ENCODE measurements around the gene GPRIN2.

GPRIN2 gene

DNA sequence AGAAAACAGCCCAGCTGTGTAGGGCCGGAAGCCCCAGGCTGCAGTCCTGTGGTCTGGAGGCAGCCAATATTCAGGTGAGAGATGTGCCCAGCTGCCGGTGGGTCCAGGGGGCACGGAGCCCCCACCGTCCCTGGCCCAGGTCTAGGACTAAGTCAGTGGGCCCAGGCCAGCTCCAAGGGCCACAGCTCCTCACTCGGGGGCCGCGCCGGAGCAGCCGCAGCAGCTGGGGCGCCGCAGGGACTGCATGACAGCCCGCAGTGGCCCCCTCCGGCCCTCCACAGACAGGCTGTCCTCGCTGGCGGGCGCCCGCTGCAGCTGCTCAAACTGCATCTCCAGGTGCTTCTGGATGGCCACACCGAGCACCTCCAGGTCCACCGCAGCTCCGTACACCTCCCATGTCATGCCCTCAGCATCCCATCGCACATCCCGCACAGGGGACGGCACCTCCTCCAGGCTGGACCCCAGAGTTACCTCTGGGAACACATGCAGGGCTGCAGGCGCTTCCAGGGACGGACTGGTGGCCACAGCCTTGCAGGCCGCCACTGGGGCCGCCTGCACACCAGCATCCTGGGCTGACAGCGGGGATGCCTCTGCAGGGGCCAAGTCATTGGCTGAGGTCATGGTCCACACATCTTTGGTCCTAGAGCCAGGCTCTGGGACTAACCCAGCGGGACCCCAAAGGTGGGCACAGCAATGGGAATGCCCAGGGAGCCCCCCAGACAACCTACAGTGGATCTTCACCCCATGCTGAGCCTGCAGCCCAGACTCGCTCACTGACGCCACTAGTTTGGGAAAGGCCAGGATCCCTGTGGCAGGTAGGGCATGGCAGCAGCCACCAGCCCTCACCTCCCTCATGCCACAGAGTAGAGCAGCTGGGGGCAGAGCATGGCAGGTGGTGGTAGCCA lies 7.0 kb downstream of the GPRIN2 start:
- in situ Hi-C loops (cut with HindIII; ENCODE audit: low sequenced_read_pairs) = loop anchor here (25.0 kb wide), 3 partner anchors 312 to 1888 kb away; no protein-coding TSS in a partner anchor

GRCh38 chr10:46548498-46549090 lies 7.9 kb downstream of the GPRIN2 start:
- in situ Hi-C loops (cut with HindIII; ENCODE audit: low sequenced_read_pairs) = loop anchor here (25.0 kb wide), 3 partner anchors 311 to 1889 kb away; no protein-coding TSS in a partner anchor

DNA sequence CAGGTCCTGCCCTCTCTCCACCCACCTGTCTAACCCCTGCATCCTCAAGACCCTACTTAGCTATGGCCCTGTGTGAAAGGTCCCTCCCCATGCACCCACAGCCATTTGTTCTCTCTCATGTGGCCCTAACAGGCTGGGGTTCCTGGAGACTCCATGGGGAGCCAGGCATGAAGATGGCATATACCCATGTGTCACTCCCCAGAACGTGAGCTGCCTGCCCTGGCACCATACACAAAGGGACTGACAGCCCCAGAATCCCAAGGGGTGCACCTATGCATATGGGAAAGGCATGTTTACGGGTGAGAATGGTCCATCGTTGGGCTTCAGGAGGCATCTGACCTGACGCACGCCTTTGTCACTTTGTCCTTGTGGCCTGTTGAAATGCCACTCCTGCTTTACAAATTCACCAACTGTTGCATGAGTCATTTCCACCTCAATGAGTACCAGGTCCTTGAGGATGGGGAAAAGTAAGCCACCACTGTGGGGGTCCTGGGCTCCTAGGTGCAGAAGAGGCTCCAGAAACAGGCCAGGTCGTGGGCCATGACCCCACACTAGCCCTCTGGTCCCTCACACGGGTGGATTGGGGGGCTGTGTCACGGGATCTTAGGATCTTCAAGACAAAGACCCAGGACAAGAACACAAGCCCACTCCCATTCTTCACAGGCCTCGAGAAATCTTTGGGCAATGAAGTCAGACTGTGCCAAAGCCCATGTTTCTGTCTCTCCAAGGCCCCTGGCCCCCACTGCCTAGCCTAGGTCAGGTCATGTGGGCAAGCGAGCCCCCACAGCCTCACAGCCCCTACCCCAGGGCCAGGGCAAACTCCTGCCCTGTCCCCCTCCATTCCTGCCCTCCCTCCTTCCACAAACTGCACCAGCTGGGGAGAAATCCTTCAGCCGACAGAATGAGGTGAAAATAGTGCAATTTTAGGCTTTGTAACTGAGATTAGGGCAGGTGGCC lies 8.6 kb downstream of the GPRIN2 start:
- in situ Hi-C loops (cut with HindIII; ENCODE audit: low sequenced_read_pairs) = loop anchor here (25.0 kb wide), 3 partner anchors 311 to 1889 kb away; no protein-coding TSS in a partner anchor

- in situ Hi-C loops (cut with HindIII; ENCODE audit: low sequenced_read_pairs) = loop anchor here (25.0 kb wide), 3 partner anchors 310 to 1890 kb away; no protein-coding TSS in a partner anchor
These were observed 9.6 kb downstream of the GPRIN2 start for GRCh38 chr10:46546591-46547540.

DNA sequence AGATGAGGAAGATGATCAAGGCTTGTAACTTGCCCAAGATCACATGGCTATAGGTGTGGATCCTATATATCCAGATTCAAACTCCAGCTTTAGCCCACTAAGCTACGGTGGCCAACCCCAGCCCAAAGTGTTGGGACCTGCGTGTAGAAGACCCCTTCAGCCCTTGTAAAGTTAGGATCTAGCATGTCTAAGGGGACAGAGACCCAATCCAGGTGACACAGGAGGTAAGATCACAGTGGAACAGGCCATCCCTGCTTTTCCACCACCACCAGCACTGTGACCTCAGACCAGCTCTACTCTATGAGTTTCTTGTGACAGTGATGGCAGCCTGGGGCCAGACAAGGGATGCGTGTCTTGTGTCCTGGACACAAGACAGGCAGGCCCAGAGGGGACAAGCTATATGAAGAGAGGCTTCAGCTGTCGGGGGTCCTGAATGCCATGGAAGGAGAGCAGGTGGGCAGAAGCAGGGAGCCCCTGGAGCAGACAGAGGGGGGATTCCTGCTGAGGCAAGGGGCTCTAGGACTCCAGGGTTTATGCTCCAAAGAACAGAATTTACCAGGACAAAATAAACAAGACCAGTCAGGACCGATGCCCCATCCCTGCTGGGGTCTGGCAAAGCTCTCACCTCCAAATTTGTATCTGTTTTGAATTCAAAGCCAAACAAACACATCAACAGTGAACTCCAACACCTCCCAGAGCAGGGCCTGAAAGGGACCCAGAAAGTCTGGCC lies 10.4 kb downstream of the GPRIN2 start:
- in situ Hi-C loops (cut with HindIII; ENCODE audit: low sequenced_read_pairs) = loop anchor here (25.0 kb wide), 3 partner anchors 309 to 1891 kb away; no protein-coding TSS in a partner anchor

DNA sequence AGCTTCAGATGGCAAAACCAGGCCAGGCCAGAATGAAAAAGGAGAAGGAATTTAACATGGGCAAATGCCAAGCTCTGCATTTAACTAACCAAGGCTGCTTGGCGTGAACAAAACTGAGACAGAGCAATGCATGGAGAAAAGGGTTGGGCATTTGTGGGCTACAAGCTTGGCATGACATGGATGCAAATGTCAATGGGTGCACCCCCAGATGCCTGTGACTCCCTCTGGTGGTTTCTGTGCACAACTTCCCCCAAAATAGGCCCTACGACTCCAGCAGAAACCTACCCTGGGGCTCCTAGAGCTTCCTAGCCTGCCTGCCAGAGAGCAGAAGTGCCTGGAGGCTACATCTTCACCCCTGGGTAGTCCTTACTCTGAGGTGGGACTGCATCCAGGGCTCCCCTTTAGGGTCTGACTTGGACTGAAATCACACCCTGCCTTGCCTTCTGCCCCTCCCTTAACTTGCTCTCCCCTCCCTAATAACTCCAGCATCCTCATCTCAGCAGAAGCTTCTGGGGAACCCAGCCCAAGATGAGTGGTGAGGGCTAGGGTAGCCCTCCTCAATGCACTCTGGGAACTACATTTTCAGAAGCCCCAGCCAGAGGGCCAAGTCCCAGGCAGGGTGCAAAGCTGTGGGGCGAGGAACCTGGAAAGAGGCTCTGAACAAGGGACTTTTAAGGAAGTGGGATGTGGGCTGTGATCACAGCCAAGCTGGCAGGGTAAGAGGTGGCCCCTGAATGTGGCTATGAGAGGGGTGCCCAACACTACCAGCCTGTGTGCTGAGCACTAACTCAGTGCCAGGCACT lies 11.3 kb downstream of the GPRIN2 start:
- in situ Hi-C loops (cut with HindIII; ENCODE audit: low sequenced_read_pairs) = loop anchor here (25.0 kb wide), 3 partner anchors 308 to 1892 kb away; no protein-coding TSS in a partner anchor

DNA sequence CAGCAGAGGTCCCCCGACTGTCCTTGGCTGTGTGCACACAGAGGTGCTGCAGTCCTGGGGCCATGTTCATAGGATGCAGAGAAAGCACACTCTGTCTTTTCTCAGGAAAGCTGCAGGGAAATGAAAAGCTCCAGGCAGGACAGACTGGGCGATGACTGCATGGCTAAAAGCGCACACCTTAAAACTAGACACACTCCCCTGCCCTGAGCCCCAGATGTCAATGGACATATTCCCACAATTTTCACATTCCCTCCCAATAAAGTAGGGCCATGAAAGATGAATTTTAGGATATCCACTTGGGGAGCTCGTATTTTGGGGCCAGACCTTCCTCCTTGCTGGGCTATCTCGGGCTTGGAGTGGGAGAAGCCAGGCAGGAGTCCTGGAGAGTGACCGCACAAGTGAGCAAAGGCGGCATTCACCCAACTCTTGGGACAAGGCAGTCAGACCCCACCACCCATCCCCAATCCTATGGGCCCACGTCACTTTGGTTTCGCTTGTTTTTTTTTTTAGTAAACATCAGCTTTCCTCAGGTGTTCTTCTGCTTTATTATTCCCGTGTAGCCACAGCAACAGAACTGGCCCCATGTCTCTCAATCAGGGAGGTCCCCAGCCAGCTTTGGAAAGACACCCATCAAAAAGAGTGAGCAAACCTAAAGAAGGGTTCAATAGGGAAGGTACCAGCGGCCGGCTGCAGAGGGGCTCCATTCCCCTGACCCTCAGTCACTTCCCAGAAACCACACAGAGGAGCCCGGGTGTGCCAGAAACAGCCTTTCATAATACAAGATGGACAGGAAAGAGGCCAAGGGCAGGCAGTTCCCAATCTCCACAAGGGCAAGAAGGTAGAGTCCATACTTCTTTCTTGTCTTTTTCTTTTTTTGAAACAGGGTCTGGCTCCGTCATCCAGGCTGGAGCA lies 12.7 kb downstream of the GPRIN2 start:
- in situ Hi-C loops (cut with HindIII; ENCODE audit: low sequenced_read_pairs) = loop anchor here (25.0 kb wide), 3 partner anchors 306 to 1894 kb away; no protein-coding TSS in a partner anchor

DNA sequence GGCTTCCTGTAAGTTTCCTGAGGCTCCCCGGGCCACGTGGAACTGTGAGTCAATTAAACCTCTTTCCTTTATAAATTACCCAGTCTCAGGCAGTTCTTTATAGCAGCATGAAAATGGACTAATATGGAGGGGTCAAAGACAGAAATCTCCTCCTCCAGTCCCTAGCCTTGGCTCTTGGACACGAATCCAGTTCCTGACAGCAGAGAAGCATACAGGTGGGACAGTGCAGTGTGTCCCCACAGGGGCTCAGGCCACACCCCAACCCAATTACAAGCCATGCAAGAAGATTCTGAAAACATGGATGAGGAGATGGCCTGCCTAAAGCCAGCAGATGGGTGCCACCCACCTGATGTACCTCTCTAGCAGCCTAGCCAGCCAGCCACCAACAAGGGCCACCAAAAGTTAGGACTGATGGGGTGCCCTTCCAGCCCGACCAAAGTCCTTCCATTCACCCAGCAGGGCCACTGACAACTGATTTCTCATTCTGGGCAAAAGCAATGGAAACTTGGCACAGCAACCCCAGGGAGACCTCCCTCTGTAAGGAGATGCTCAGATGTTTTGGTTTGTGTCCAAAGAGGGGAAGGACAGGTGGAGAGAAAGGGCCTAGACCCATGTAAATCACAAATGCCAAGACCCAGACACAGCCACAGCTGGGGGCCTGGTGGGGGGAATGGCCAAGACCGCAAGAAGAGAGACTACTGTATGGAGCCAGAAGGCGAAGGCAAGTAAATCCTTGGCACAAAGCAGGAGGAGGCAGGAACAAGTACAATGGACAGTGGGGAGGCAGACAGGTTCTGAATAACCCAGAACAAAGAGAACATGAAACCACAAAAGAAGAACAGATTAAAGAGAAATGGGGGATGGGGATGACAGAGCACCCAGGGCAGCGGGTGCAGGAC lies 13.6 kb downstream of the GPRIN2 start:
- in situ Hi-C loops (cut with HindIII; ENCODE audit: low sequenced_read_pairs) = loop anchor here (25.0 kb wide), 3 partner anchors 306 to 1894 kb away; no protein-coding TSS in a partner anchor

- in situ Hi-C loops (cut with HindIII; ENCODE audit: low sequenced_read_pairs) = loop anchor here (25.0 kb wide), 3 partner anchors 305 to 1895 kb away; no protein-coding TSS in a partner anchor
These were observed 14.5 kb downstream of the GPRIN2 start for GRCh38 chr10:46541735-46542566.

GRCh38 chr10:46541017-46541661 lies 15.3 kb downstream of the GPRIN2 start:
- in situ Hi-C loops (cut with HindIII; ENCODE audit: low sequenced_read_pairs) = loop anchor here (25.0 kb wide), 3 partner anchors 304 to 1896 kb away; no protein-coding TSS in a partner anchor

DNA sequence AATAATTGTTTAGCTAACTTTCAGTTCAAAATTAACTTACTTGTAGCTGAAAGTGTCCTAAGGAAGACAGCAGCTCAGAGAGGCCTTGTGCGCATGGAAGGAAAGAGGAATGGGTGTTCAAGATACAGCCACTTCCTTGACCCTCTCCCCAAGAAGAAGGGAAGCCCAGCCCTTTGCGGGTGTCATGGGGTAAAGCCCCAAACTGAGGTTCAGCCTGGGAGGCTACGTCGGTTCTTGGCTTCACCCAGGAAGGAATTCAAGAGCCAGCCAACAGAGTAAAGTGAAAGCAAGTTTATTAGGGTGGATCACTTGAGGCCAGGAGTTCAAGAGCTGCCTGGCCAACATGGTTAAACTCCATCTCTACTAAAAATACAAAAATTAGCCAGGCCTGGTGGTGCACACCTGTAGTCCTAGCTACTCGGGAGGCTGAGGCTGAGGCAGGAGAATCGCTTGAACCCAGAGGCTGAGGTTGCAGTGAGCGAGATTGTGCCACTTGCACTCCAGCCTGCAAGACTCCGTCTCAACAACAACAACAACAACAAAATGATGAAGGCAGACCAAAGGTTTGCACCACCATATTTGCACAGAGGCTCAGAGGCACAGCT lies 15.9 kb downstream of the GPRIN2 start:
- in situ Hi-C loops (cut with HindIII; ENCODE audit: low sequenced_read_pairs) = loop anchor here (25.0 kb wide), 3 partner anchors 303 to 1897 kb away; no protein-coding TSS in a partner anchor

DNA sequence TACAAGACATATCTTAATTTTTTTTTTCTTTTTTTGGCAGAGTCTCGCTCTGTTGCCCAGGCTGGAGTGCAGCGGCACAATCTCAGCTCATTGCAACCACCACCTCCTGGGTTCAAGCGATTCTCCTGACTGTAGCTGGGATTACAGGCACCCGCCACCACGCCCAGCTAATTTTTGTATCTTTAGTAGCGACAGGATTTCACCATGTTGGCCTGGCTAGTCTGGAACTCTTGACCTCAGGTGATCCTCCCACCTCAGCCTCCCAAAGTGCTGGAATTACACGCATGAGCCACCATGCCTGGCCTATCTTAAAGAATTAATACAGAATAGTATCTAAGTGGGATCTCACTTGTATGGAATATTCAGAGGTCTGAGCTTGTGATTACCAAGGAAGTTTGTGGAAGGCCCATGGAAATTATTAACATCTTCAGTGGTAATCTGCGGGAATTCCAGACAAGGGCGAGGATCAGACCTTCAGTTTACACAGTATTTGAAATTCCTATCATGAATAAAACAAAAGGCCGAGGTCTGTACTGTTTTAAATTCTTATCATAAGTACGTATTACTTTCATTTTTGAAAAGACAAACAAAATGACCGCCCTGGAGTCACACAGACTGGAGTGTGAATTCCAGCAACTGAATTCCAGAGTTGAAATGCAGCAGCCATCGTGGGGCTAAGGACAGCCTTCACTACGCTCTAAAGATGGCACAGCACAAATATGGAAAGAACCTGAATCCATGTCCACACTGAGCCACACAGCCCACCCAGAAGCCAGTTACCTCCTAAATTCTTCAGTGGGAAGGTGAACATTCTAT lies 16.7 kb downstream of the GPRIN2 start:
- in situ Hi-C loops (cut with HindIII; ENCODE audit: low sequenced_read_pairs) = loop anchor here (25.0 kb wide), 3 partner anchors 303 to 1897 kb away; no protein-coding TSS in a partner anchor
